Measurements from ENCODE around the gene PLEKHA6. TPM values are rescaled to one million over a fixed set of nuclear protein-coding genes. Genes with fewer than 3 reads are reported as not detected.

PLEKHA6 gene
- total and polyA plus RNA-seq, 2 experiments from 2014 or later: 2.8 to 6.2 TPM

DNA sequence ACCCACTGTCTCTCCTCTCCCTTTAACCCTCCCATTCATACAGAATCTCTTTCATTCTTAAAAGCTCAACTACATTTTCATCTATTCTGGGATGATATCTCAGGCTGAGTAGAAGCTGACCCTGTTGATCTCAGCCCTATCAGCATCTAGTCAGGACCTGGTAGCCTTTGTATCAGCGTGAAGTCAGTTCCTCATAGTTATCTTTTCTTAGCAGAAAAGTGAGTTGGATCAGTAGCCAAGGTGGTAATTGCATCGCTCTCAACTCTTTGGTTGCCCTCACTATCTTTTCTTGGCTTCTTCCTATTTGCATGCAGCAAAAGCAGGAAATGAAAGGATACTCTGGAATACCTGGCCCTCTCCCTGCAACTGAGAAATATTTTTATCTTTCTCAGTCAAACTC, 132.4 kb downstream of the PLEKHA6 start:
- no peak for DNase-seq (ENCODE audit: low spot score)
- Histone ChIP-seq H3K4me1 (ENCODE audit: insufficient read depth) (no peaks in the 10 kb centered on the region), H3K9me2 (ENCODE audit: insufficient read depth) (no peaks in the 10 kb centered on the region), H3K36me3 (ENCODE audit: insufficient read depth) (no peaks in the 10 kb centered on the region), H3K27ac (ENCODE audit: low read depth) (no peak overlapping the region), H3K27me3 (ENCODE audit: insufficient read depth) (no peaks in the 10 kb centered on the region), H3F3A (replicated peaks; ENCODE audit: low read depth) (no peaks in the 10 kb centered on the region), H3K79me2 (replicated peaks; ENCODE audit: insufficient read depth) (no peaks in the 10 kb centered on the region), H3K4me3 (no peak overlapping the region), H4K20me1 (replicated peaks; ENCODE audit: insufficient read depth) (no peaks in the 10 kb centered on the region), H3K4me2 (no peak overlapping the region), H2AFZ (no peak overlapping the region)
- no peaks in the 10 kb centered on the region for H3K9me3 Mint-ChIP-seq
- H3K36me3 Mint-ChIP-seq (ENCODE audit: low read depth): peaks cover 22% of the 10 kb centered on the region
- no peak for ATAC-seq
- H3K27me3 Mint-ChIP-seq (ENCODE audit: insufficient read depth, low read depth, poor library complexity): peaks cover 4% of the 10 kb centered on the region
- no peak overlapping the region for H3K4me3 Mint-ChIP-seq
- TF ChIP-seq, protein P1, sequence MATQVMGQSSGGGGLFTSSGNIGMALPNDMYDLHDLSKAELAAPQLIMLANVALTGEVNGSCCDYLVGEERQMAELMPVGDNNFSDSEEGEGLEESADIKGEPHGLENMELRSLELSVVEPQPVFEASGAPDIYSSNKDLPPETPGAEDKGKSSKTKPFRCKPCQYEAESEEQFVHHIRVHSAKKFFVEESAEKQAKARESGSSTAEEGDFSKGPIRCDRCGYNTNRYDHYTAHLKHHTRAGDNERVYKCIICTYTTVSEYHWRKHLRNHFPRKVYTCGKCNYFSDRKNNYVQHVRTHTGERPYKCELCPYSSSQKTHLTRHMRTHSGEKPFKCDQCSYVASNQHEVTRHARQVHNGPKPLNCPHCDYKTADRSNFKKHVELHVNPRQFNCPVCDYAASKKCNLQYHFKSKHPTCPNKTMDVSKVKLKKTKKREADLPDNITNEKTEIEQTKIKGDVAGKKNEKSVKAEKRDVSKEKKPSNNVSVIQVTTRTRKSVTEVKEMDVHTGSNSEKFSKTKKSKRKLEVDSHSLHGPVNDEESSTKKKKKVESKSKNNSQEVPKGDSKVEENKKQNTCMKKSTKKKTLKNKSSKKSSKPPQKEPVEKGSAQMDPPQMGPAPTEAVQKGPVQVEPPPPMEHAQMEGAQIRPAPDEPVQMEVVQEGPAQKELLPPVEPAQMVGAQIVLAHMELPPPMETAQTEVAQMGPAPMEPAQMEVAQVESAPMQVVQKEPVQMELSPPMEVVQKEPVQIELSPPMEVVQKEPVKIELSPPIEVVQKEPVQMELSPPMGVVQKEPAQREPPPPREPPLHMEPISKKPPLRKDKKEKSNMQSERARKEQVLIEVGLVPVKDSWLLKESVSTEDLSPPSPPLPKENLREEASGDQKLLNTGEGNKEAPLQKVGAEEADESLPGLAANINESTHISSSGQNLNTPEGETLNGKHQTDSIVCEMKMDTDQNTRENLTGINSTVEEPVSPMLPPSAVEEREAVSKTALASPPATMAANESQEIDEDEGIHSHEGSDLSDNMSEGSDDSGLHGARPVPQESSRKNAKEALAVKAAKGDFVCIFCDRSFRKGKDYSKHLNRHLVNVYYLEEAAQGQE (IDR thresholded peaks at IDR 0.05; ENCODE audit: unreplicated experiment): no peak
- TF ChIP-seq NANOG (IDR thresholded peaks at IDR 0.05; ENCODE audit: borderline replicate concordance) (no peak), STAT1 (IDR thresholded peaks at IDR 0.05; ENCODE audit: unreplicated experiment) (no peak), EZH2 (IDR thresholded peaks at IDR 0.05; ENCODE audit: low read depth, unreplicated experiment) (no peak), CREB1 (CRISPR knock-in tag; IDR thresholded peaks at IDR 0.05; ENCODE audit: low read depth) (no peak), ZNF331 (CRISPR knock-in tag; IDR thresholded peaks at IDR 0.05; ENCODE audit: low read depth) (no peak), ZNF114 (CRISPR knock-in tag; IDR thresholded peaks at IDR 0.05) (no peak), EZH2phosphoT487 (IDR thresholded peaks at IDR 0.05; ENCODE audit: unreplicated experiment) (no peak), JUNB (IDR thresholded peaks at IDR 0.05; ENCODE audit: unreplicated experiment) (no peak), POLR2AphosphoS5 (IDR thresholded peaks at IDR 0.05; ENCODE audit: low read depth) (no peak)
- TF ChIP-seq, protein P2, sequence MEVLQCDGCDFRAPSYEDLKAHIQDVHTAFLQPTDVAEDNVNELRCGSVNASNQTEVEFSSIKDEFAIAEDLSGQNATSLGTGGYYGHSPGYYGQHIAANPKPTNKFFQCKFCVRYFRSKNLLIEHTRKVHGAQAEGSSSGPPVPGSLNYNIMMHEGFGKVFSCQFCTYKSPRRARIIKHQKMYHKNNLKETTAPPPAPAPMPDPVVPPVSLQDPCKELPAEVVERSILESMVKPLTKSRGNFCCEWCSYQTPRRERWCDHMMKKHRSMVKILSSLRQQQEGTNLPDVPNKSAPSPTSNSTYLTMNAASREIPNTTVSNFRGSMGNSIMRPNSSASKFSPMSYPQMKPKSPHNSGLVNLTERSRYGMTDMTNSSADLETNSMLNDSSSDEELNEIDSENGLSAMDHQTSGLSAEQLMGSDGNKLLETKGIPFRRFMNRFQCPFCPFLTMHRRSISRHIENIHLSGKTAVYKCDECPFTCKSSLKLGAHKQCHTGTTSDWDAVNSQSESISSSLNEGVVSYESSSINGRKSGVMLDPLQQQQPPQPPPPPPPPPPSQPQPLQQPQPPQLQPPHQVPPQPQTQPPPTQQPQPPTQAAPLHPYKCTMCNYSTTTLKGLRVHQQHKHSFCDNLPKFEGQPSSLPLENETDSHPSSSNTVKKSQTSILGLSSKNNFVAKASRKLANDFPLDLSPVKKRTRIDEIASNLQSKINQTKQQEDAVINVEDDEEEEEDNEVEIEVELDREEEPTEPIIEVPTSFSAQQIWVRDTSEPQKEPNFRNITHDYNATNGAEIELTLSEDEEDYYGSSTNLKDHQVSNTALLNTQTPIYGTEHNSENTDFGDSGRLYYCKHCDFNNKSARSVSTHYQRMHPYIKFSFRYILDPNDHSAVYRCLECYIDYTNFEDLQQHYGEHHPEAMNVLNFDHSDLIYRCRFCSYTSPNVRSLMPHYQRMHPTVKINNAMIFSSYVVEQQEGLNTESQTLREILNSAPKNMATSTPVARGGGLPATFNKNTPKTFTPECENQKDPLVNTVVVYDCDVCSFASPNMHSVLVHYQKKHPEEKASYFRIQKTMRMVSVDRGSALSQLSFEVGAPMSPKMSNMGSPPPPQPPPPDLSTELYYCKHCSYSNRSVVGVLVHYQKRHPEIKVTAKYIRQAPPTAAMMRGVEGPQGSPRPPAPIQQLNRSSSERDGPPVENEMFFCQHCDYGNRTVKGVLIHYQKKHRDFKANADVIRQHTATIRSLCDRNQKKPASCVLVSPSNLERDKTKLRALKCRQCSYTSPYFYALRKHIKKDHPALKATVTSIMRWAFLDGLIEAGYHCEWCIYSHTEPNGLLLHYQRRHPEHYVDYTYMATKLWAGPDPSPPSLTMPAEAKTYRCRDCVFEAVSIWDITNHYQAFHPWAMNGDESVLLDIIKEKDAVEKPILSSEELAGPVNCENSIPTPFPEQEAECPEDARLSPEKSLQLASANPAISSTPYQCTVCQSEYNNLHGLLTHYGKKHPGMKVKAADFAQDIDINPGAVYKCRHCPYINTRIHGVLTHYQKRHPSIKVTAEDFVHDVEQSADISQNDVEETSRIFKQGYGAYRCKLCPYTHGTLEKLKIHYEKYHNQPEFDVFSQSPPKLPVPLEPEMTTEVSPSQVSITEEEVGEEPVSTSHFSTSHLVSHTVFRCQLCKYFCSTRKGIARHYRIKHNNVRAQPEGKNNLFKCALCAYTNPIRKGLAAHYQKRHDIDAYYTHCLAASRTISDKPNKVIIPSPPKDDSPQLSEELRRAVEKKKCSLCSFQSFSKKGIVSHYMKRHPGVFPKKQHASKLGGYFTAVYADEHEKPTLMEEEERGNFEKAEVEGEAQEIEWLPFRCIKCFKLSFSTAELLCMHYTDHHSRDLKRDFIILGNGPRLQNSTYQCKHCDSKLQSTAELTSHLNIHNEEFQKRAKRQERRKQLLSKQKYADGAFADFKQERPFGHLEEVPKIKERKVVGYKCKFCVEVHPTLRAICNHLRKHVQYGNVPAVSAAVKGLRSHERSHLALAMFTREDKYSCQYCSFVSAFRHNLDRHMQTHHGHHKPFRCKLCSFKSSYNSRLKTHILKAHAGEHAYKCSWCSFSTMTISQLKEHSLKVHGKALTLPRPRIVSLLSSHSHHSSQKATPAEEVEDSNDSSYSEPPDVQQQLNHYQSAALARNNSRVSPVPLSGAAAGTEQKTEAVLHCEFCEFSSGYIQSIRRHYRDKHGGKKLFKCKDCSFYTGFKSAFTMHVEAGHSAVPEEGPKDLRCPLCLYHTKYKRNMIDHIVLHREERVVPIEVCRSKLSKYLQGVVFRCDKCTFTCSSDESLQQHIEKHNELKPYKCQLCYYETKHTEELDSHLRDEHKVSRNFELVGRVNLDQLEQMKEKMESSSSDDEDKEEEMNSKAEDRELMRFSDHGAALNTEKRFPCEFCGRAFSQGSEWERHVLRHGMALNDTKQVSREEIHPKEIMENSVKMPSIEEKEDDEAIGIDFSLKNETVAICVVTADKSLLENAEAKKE (CRISPR knock-in tag; IDR thresholded peaks at IDR 0.05): no peak
- TF ChIP-seq, protein P3, sequence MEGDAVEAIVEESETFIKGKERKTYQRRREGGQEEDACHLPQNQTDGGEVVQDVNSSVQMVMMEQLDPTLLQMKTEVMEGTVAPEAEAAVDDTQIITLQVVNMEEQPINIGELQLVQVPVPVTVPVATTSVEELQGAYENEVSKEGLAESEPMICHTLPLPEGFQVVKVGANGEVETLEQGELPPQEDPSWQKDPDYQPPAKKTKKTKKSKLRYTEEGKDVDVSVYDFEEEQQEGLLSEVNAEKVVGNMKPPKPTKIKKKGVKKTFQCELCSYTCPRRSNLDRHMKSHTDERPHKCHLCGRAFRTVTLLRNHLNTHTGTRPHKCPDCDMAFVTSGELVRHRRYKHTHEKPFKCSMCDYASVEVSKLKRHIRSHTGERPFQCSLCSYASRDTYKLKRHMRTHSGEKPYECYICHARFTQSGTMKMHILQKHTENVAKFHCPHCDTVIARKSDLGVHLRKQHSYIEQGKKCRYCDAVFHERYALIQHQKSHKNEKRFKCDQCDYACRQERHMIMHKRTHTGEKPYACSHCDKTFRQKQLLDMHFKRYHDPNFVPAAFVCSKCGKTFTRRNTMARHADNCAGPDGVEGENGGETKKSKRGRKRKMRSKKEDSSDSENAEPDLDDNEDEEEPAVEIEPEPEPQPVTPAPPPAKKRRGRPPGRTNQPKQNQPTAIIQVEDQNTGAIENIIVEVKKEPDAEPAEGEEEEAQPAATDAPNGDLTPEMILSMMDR (conservative IDR thresholded peaks at IDR 0.05; ENCODE audit: low read depth in 2 of 2): no peak
- TF ChIP-seq, protein P4, sequence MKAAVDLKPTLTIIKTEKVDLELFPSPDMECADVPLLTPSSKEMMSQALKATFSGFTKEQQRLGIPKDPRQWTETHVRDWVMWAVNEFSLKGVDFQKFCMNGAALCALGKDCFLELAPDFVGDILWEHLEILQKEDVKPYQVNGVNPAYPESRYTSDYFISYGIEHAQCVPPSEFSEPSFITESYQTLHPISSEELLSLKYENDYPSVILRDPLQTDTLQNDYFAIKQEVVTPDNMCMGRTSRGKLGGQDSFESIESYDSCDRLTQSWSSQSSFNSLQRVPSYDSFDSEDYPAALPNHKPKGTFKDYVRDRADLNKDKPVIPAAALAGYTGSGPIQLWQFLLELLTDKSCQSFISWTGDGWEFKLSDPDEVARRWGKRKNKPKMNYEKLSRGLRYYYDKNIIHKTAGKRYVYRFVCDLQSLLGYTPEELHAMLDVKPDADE (IDR thresholded peaks at IDR 0.05): no peak
- no peak overlapping the region for H3K27ac Mint-ChIP-seq
- peaks cover 12% of the 10 kb centered on the region for H3K4me1 Mint-ChIP-seq

Data from GM23338 (cell line).